ENCODE measurements around the gene CDH6.

The CDH6 gene

GRCh38 chr5:31343946-31344345, 150.5 kb downstream of the CDH6 start:
- no peaks in the 10 kb centered on the region for H3K4me1 ChIP-seq (ENCODE audit: insufficient read depth, low read length, poor library complexity, severe bottlenecking)
- H3K9me2 ChIP-seq (replicated peaks; ENCODE audit: low read depth, low read length) = no peaks in the 10 kb centered on the region
- H3K4me3 ChIP-seq (ENCODE audit: low read length, poor library complexity, severe bottlenecking) = no peak overlapping the region
- no peaks in the 10 kb centered on the region for H3F3A ChIP-seq (ENCODE audit: low read depth)
- no peak overlapping the region for H2AFZ ChIP-seq (ENCODE audit: low read length)
- H3K36me3 ChIP-seq (ENCODE audit: insufficient read depth, low read length) = no peaks in the 10 kb centered on the region
- no peak overlapping the region for H3K4me2 ChIP-seq (ENCODE audit: low read depth, low read length, poor library complexity, severe bottlenecking)
- no peak for TF ChIP-seq EZH2phosphoT487 (IDR thresholded peaks at IDR 0.05; ENCODE audit: borderline replicate concordance)
- TF ChIP-seq, protein P1, sequence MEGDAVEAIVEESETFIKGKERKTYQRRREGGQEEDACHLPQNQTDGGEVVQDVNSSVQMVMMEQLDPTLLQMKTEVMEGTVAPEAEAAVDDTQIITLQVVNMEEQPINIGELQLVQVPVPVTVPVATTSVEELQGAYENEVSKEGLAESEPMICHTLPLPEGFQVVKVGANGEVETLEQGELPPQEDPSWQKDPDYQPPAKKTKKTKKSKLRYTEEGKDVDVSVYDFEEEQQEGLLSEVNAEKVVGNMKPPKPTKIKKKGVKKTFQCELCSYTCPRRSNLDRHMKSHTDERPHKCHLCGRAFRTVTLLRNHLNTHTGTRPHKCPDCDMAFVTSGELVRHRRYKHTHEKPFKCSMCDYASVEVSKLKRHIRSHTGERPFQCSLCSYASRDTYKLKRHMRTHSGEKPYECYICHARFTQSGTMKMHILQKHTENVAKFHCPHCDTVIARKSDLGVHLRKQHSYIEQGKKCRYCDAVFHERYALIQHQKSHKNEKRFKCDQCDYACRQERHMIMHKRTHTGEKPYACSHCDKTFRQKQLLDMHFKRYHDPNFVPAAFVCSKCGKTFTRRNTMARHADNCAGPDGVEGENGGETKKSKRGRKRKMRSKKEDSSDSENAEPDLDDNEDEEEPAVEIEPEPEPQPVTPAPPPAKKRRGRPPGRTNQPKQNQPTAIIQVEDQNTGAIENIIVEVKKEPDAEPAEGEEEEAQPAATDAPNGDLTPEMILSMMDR (conservative IDR thresholded peaks at IDR 0.05; ENCODE audit: low read length) = no peak
- no peaks in the 10 kb centered on the region for H3K9me3 ChIP-seq (ENCODE audit: insufficient read depth, low read depth, low read length)
- no peaks in the 10 kb centered on the region for H4K20me1 ChIP-seq (ENCODE audit: insufficient read depth, low read length, poor library complexity, severe bottlenecking)
- no peak overlapping the region for H3K9ac ChIP-seq (ENCODE audit: low read depth, low read length, poor library complexity, severe bottlenecking)
- no peaks in the 10 kb centered on the region for H3K27me3 ChIP-seq (ENCODE audit: insufficient read depth, low read length, poor library complexity, severe bottlenecking)
- H3K79me2 ChIP-seq (ENCODE audit: insufficient read depth, low read length) = no peaks in the 10 kb centered on the region

DNA sequence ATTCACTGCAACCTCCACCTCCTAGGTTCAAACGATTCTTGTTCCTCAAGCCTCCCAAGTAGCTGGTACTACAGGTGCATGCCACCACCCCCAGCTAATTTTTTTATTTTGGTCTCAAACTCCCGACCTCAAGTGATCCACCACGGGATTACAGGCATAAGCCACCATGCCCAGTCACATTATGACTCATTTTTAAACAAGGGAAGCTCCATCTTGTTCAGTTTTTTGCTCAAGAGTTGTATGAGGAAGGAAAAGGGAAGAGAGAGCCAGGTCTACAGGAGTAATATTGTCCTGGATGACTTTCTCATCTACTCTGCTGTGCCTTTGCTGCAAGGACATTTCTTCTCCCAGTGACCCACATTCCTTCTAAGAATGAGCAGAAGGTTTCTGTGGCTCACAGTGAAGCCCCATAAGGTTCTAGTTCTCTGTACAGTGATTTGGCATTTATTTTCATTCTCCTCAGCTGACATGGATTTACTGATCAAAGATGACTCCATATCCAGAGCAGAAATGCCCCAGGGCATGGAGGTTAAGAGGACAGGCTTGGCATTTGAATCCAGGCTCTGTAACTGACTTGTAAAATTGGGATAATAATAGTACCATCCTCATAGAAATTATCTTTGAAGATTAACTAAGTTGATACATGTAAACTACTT, 153.5 kb downstream of the CDH6 start:
- no peaks in the 10 kb centered on the region for H3K9me2 ChIP-seq (replicated peaks; ENCODE audit: low read depth, low read length)
- H3K4me3 ChIP-seq (ENCODE audit: low read length, poor library complexity, severe bottlenecking) = no peak overlapping the region
- H3K36me3 ChIP-seq (ENCODE audit: insufficient read depth, low read length) = no peaks in the 10 kb centered on the region
- TF ChIP-seq, protein P1 (conservative IDR thresholded peaks at IDR 0.05; ENCODE audit: low read length) = no peak
- TF ChIP-seq EZH2phosphoT487 (IDR thresholded peaks at IDR 0.05; ENCODE audit: borderline replicate concordance) = no peak
- no peaks in the 10 kb centered on the region for H3K9me3 ChIP-seq (ENCODE audit: insufficient read depth, low read depth, low read length)
- no peak overlapping the region for H3K4me2 ChIP-seq (ENCODE audit: low read depth, low read length, poor library complexity, severe bottlenecking)
- no peak overlapping the region for H3K9ac ChIP-seq (ENCODE audit: low read depth, low read length, poor library complexity, severe bottlenecking)
- no peak overlapping the region for H2AFZ ChIP-seq (ENCODE audit: low read length)
- no peaks in the 10 kb centered on the region for H3K27me3 ChIP-seq (ENCODE audit: insufficient read depth, low read length, poor library complexity, severe bottlenecking)
- no peaks in the 10 kb centered on the region for H3K79me2 ChIP-seq (ENCODE audit: insufficient read depth, low read length)
- no peaks in the 10 kb centered on the region for H3F3A ChIP-seq (ENCODE audit: low read depth)
- no peaks in the 10 kb centered on the region for H3K4me1 ChIP-seq (ENCODE audit: insufficient read depth, low read length, poor library complexity, severe bottlenecking)
- no peaks in the 10 kb centered on the region for H4K20me1 ChIP-seq (ENCODE audit: insufficient read depth, low read length, poor library complexity, severe bottlenecking)

DNA sequence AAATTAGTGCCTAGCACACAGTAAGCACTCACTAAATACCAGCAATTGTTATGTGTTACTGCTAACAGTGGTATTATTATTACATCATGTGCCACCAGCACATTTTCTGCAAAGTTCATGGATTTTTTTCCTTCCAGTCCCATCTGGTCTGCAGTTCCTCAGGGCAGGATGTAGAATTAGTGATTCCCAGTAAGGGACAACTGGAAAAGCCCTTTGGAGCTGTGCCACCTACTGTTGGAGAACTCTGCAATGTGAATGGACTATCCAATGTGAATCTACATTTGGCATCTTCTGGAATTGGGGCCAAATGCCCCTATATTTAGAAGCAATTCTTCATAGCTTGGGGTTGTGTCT, 154.0 kb downstream of the CDH6 start:
- TF ChIP-seq, protein P1 (conservative IDR thresholded peaks at IDR 0.05; ENCODE audit: low read length) = no peak
- TF ChIP-seq EZH2phosphoT487 (IDR thresholded peaks at IDR 0.05; ENCODE audit: borderline replicate concordance) = no peak
- H3K4me2 ChIP-seq (ENCODE audit: low read depth, low read length, poor library complexity, severe bottlenecking) = no peak overlapping the region
- no peak overlapping the region for H2AFZ ChIP-seq (ENCODE audit: low read length)
- H4K20me1 ChIP-seq (ENCODE audit: insufficient read depth, low read length, poor library complexity, severe bottlenecking) = no peaks in the 10 kb centered on the region
- no peak overlapping the region for H3K4me3 ChIP-seq (ENCODE audit: low read length, poor library complexity, severe bottlenecking)
- no peaks in the 10 kb centered on the region for H3K9me3 ChIP-seq (ENCODE audit: insufficient read depth, low read depth, low read length)
- H3F3A ChIP-seq (ENCODE audit: low read depth) = no peaks in the 10 kb centered on the region
- H3K9ac ChIP-seq (ENCODE audit: low read depth, low read length, poor library complexity, severe bottlenecking) = no peak overlapping the region
- no peaks in the 10 kb centered on the region for H3K9me2 ChIP-seq (replicated peaks; ENCODE audit: low read depth, low read length)
- no peaks in the 10 kb centered on the region for H3K4me1 ChIP-seq (ENCODE audit: insufficient read depth, low read length, poor library complexity, severe bottlenecking)
- H3K27me3 ChIP-seq (ENCODE audit: insufficient read depth, low read length, poor library complexity, severe bottlenecking) = no peaks in the 10 kb centered on the region
- no peaks in the 10 kb centered on the region for H3K36me3 ChIP-seq (ENCODE audit: insufficient read depth, low read length)
- no peaks in the 10 kb centered on the region for H3K79me2 ChIP-seq (ENCODE audit: insufficient read depth, low read length)

All from Loucy (cell line).